ENCODE measurements around the gene TRIL. TPM values are rescaled to one million over a fixed set of nuclear protein-coding genes. Genes with fewer than 3 reads are reported as not detected.

TRIL gene
- polyA plus RNA-seq, 2 of the 4 experiments (the other 2 are of a cell fraction): not detected

GRCh38 chr7:29005406-29005805 lies 47.3 kb upstream of the TRIL start:
- no peak overlapping the region for H3K4me3 ChIP-seq
- H3K4me1 ChIP-seq: no peaks in the 10 kb centered on the region
- POLR2A ChIA-PET: no interaction called here
- 7% methylated on average over 1 of the region's 1 CpG for WGBS (ENCODE audit: missing lambda C conversion rate)
- H3K9me3 ChIP-seq: no peaks in the 10 kb centered on the region
- ATAC-seq (no peak), DNase-seq (ENCODE audit: low read depth in 1 of 2, low spot score in 1 of 2) (no peak), FAIRE-seq (no peak)
- H3K27ac ChIP-seq: no peak overlapping the region
- TF ChIP-seq CHD2 (IDR thresholded peaks at IDR 0.05; ENCODE audit: low read length, partially characterized antibody): no peak
- TF ChIP-seq EP300 (IDR thresholded peaks at IDR 0.05): no peak
- TF ChIP-seq EHF (CRISPR knock-in tag; IDR thresholded peaks at IDR 0.05): no peak
- TF ChIP-seq RARB (CRISPR knock-in tag; IDR thresholded peaks at IDR 0.05): no peak
- TF ChIP-seq ELK1 (IDR thresholded peaks at IDR 0.05; ENCODE audit: low read depth, low read length): no peak
- TF ChIP-seq ZSCAN20 (CRISPR knock-in tag; IDR thresholded peaks at IDR 0.05): no peak
- no peak for TF ChIP-seq MAZ (IDR thresholded peaks at IDR 0.05; ENCODE audit: borderline replicate concordance, low read depth, low read length)
- TF ChIP-seq TFCP2L1 (CRISPR knock-in tag; IDR thresholded peaks at IDR 0.05): no peak
- TF ChIP-seq MAFK (IDR thresholded peaks at IDR 0.05; ENCODE audit: partially characterized antibody): no peak
- TF ChIP-seq FOXS1 (CRISPR knock-in tag; IDR thresholded peaks at IDR 0.05): no peak
- TF ChIP-seq NPAS2 (CRISPR knock-in tag; IDR thresholded peaks at IDR 0.05; ENCODE audit: borderline replicate concordance): no peak
- no peak for TF ChIP-seq NFE2L2 (conservative IDR thresholded peaks at IDR 0.05; ENCODE audit: low read length)
- no peak for TF ChIP-seq MAX (IDR thresholded peaks at IDR 0.05)
- no peak for TF ChIP-seq ATOH8 (CRISPR knock-in tag; IDR thresholded peaks at IDR 0.05; ENCODE audit: low read depth)
- no peak for TF ChIP-seq PBX3 (IDR thresholded peaks at IDR 0.05)
- no peak overlapping the region for H3K4me2 ChIP-seq
- CTCF ChIA-PET: no interaction called here

GRCh38 chr7:29003703-29004102 lies 45.6 kb upstream of the TRIL start:
- Histone ChIP-seq H3K4me2 (no peak overlapping the region), H3K27ac (no peak overlapping the region), H3K9me3 (no peaks in the 10 kb centered on the region), H3K4me3 (no peak overlapping the region), H3K4me1 (no peaks in the 10 kb centered on the region)
- DNase-seq (ENCODE audit: low read depth in 1 of 2, low spot score in 1 of 2) (no peak), ATAC-seq (no peak), FAIRE-seq (no peak)
- CTCF ChIA-PET: no interaction called here
- no peak for TF ChIP-seq FOXS1 (CRISPR knock-in tag; IDR thresholded peaks at IDR 0.05)
- TF ChIP-seq RARB (CRISPR knock-in tag; IDR thresholded peaks at IDR 0.05): no peak
- no peak for TF ChIP-seq CBX2 (IDR thresholded peaks at IDR 0.05; ENCODE audit: borderline replicate concordance, low read depth)
- TF ChIP-seq TFCP2L1 (CRISPR knock-in tag; IDR thresholded peaks at IDR 0.05): no peak
- no peak for TF ChIP-seq ELK1 (IDR thresholded peaks at IDR 0.05; ENCODE audit: low read depth, low read length)
- no peak for TF ChIP-seq USF2 (IDR thresholded peaks at IDR 0.05)
- TF ChIP-seq HOXB5 (CRISPR knock-in tag; IDR thresholded peaks at IDR 0.05): no peak
- no peak for TF ChIP-seq MAFK (IDR thresholded peaks at IDR 0.05; ENCODE audit: partially characterized antibody)
- TF ChIP-seq GATA3 (IDR thresholded peaks at IDR 0.05; ENCODE audit: borderline replicate concordance): no peak
- TF ChIP-seq TP53 (CRISPR knock-in tag; IDR thresholded peaks at IDR 0.05): no peak
- POLR2A ChIA-PET: no interaction called here
- WGBS (ENCODE audit: missing lambda C conversion rate): 30% methylated on average over 5 of the region's 5 CpGs
